GM21717 (cell line): ENCODE results near the gene DNAH11.
"Not testable (repeated sequence)": the region's sequence is repeated elsewhere in the genome, so short reads cannot be mapped to it uniquely, and the experiment has no call there.

ENCODE experiments used
- ATAC-seq: cut with Tn5 transposase; IDR thresholded peaks from one replicate; pipeline ENCODE4 v1.9.1; 2021; ENCODE audit warnings: mild to moderate bottlenecking, moderate library complexity; ENCODE audit not compliant: unreplicated experiment

DNAH11 gene

DNA sequence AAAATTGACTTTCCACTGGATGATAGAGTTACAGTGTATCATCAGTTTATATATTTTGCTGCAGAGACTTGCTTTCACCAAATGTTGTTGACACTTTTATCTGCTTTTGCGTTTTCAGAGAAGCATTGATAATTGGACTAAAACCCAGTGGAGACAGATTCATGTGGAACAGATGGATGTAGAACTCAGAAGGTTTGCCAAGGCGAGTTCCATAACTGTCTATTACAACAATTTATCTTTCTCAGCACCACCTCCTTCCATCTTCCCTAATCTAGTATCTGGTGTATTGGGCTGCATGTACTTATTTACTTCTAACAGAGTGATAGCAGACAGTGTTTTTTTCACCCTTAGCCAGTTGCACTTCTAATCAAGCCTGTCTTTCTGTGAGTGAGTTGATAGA lies 73.3 kb downstream of the DNAH11 start:
- ATAC-seq = no peak

DNA sequence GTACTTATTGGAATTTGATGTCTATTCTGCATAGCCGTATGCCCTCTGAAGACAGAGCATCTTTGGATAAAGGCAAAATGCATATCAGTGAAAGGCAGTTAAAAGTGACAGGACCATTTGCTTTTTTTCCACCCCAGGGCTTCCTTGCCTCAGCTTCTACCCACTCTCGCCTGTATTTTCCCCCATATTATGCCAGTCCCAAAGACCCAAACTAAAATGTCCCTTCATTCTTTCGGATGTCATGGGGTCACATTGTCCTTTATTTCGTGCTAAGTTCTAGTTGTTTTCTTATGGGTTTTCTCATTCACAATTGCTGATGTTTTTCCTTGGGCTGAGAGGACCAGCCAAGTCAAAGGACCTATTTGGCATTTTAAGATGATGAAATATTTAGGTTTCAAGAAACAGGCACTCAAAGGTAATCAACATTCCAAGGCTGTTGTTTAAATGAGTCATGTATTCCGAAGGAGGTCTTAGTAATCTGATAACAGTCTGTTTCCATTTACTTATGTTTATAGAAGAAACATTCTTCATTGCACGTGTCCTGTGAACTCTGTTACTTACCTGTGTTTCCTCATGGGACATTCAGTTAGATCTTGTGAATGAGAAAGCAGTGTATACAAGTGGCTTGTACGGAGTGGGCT lies 74.1 kb downstream of the DNAH11 start:
- ATAC-seq = no peak

DNA sequence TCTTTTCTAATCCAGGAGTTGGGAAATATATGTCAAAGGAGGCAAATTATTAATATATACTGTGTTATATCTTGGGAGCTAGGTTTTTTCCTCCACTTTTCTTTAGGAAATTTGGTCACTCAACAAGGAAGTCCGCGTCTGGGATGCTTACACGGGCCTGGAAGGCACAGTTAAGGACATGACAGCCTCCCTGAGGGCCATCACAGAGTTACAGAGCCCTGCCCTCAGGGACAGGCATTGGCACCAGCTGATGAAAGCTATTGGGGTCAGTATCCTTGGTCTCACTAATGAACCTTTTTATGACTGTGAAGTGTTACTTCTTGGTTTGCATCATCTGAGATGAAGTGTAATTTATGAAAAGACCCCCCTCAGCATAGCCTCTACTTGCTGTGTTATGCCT lies 74.7 kb downstream of the DNAH11 start:
- no peak for ATAC-seq

DNA sequence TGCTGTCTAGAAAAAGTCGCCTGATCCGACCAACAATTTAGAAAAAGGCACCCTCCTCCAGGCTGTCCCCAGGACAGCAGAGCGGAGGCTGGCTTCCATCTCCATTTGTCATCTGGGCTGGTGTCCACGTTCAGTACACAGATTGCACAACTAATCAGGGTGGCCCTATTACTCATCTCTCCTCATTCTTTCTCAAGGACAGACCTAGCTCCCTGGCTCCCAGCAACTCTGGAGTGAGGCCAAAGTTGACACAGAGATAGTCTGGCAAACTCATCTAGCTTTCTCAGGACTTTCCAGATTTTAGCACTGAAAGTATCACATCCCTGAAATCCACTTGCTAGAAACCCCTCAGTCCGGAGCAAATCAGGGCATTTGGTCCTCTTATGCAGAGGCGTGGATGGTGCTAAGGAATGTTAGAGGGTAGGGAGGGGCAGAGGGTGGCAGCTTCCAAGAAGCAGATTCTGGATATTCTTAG lies 75.1 kb downstream of the DNAH11 start:
- ATAC-seq = no peak

GRCh38 chr7:21618706-21619105 lies 75.9 kb downstream of the DNAH11 start:
- ATAC-seq = no peak

DNA sequence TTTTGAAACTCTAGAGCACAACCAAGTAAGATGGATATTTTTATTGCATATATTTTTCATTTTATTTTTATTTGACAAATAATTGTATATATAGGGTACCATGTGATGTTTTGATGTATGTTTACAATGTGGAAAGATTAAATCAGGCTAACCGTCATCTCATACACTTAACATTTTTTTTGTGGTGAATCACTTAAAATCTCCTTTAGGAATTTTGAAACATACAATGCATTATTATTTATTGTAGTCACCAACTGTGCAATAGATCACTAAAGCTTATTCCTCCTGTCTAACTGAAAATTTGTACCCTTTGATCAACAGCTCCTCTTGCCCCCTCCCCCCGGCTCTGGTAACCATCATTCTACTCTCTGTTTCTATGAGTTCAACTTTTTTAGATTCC lies 77.2 kb downstream of the DNAH11 start:
- no peak for ATAC-seq

DNA sequence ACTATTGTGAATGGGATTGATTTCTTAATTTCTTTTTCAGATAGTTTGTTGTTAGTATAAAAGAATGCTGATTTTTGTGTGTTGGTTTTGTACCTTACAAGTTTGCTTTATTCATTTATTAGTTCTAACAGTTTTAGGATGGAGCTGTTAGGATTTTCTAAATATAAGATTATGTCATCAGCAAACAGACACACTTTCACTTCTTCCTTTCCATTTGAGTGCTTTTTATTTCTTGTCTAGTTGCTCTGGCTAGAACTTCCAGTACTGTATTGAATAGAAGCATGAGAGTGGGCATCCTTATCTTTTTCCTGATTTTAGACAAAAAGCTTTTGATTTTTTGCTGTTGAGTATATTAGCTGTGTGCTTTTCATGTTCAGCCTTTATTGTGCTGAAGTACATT lies 81.5 kb downstream of the DNAH11 start:
- ATAC-seq = no peak

DNA sequence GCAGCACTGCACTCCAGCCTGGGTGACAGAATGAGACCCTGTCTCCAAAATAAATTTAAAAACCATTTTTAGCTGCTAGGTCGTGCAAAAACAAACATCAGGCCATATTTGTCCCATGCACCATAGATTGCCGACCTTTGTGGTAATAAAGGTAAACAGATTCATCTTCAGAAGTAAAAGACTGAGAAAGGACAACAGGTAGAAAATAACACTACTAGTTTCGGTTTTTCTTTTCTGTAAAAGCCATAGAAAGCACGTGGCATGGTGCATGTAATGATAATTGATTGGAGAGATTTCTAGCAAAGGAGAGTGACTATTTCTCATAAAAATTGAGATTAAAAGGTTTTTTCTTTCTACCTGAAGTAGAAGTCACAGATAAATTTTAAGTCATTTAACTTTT lies 93.9 kb downstream of the DNAH11 start:
- ATAC-seq = no peak

DNA sequence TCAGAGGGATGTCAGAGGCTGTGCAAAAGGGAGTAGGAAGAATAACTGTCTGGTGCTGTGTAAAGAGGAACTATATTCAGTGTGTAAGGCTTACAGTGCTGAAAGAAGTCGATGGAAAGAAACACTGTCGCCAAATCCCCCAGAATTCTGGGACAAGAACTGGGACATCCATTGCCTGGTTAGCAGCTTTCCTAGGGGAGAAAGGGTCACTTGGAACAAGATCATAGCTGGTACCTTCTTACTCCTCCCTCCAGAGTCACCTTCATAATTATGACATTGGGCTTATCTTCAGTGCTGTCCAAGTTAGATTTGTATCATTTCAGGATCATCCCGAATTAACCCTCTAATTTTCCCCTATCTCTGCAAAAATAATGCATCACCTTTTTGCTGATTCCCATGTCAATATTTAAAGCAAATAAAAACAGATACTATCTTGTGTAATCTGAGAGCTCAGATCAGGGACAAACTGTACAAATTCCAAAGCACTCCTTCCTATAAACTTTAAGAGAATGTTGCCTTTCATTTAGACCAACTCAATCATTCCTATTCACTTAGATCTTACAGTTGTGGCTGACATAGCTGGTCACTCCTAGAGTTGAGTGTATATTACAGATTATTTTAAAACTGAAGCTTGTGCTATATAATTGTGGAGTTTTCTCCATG lies 96.5 kb downstream of the DNAH11 start:
- ATAC-seq = no peak

- ATAC-seq = no peak
Observed at GRCh38 chr7:21640105-21640504, 97.3 kb downstream of the DNAH11 start.

DNA sequence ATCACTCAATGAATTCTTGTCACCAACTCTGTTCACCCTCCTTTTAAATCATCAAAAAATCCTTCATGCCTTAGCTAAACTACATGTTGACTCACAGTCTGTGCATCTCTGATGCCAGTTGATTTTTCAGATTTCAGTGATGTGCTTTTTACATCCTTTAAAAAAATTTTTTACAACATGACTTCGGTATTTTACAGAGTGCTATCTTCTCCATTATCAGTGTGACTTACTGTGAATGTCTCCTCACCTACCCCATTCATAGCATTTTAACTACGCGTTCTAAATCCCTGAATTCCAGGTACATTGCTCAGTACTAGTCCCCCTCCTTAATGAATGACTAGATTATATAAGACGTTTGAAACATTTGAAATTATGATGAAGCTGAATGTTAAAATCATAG lies 98.7 kb downstream of the DNAH11 start:
- ATAC-seq = no peak

DNA sequence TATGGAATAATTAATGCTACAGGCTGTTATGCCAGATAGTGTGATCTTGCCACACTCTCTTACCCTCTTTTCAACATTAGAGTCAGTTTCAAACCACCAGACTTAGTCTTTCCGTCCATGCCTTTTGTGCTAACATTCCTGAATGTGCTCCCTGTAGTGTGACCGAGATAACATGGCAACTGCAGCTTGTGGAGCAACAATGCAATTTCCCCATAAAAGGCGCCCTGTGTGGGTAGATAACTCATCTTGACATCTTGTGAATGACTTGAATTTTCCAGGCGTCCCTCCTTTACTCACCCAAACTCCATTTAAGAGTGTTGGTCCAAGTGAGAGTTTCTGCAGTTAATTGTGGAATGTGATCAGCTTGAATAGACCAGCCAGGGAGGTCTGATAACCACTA lies 99.6 kb downstream of the DNAH11 start:
- no peak for ATAC-seq

GRCh38 chr7:21651697-21652096 lies 108.9 kb downstream of the DNAH11 start:
- no peak for ATAC-seq

DNA sequence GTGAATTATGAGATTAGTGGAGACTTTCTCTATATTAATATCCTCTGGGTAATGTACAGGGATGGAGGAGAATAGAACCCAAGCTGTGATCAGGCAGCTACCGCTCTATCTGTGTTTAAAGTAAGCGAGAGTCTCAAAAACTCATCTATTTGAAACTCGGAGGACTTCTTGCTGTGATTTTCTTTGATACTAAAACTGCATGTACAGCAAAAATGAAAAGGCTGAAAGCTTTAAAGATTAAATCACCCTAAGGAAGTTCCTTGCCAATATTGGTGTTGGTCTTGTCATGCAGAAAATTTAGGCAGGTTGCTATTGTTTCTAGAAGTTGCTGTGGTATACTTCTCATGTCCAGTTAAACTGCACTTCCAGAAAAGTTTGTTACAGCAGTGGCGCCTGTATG lies 110.8 kb downstream of the DNAH11 start:
- no peak for ATAC-seq

GRCh38 chr7:21656081-21656480 lies 113.2 kb downstream of the DNAH11 start:
- no peak for ATAC-seq

DNA sequence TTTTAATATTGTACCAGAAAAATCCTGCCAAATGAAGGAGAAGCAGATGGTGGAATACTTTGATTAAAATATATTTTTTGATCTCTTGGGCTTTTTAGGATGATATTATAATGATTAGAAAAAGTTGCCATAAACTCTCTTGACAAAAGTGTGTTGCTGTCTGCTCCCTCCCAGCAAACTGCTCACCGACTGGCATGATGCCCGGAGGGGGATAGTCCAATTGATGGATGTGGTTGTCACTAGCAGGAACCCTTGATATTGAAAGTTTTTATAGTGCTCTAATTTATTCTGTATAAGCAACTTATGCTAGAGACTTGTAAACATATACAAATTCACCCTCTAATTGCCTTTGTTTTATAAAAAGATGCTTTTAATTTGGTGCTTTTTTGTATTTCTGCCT lies 114.0 kb downstream of the DNAH11 start:
- no peak for ATAC-seq

- ATAC-seq = no peak
Observed at GRCh38 chr7:21670496-21670895, 127.7 kb downstream of the DNAH11 start.

DNA sequence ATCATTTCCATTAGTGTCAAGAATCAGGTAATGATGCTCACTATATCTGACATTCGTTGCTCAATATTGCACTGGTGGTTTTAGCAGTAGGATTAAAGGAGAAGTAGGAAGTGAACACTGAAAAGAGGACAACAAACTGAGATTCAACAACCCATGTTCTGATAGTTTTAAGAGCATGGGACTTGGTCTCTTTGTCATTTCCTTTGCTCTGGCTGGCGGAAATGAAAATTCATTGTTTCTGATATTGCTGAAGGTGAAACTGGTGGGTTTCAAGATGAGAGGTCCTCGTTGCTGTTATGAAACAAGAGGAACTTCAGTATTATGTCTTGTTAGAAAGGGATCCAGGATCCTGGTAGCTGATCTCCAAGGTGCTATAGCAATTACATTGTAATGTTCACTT lies 129.0 kb downstream of the DNAH11 start:
- peak; percentile 81 for ATAC-seq

DNA sequence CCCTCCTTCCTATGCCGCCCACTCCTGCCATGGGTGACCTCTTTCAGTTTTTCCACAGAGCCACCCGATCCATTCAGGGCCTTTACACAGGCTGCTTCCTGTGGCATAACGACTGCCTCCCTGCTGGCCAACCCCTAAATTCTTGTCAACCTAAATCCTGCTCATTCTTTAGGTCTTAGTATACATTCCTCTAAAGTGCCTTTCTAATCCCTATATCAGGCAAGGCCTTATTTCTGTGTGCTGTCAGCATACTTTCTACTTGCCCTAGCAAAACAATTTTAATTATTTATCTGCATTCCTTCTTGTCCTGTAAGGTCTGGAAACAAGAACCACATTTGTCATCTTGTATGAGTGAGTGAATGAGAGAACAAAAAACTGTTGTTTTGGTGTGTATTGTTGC lies 132.4 kb downstream of the DNAH11 start:
- ATAC-seq = no peak

- ATAC-seq = no peak
Observed at GRCh38 chr7:21690705-21691104, 147.9 kb downstream of the DNAH11 start.

- ATAC-seq = not testable (repeated sequence)
Observed at GRCh38 chr7:21691146-21691545, 148.3 kb downstream of the DNAH11 start.

DNA sequence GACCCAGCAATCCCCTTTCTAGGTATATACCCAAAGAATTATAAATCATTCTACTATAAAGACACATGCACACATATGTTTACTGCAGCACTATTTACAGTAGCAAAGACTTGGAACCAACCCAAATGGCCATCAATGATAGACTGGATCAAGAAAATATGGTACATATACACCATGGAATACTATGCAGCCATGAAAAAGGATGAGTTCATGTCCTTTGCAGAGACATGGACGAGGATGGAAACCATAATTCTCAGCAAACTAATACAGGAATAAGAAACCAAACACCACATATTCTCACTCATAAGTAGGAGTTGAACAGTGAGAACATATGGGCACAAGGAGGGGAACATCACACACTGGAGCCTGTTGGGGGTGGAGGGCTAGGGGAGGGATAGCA lies 157.7 kb downstream of the DNAH11 start:
- ATAC-seq = not testable (repeated sequence)

- ATAC-seq = no peak
Observed at GRCh38 chr7:21702303-21702702, 159.5 kb downstream of the DNAH11 start.
